ENCODE results near the gene SH3TC1. TPM values are rescaled to one million over a fixed set of nuclear protein-coding genes. Genes with fewer than 3 reads are reported as not detected.

SH3TC1 gene
- total RNA-seq, 2 experiments from 2014 or later, result 7.8 to 8.8 TPM

DNA sequence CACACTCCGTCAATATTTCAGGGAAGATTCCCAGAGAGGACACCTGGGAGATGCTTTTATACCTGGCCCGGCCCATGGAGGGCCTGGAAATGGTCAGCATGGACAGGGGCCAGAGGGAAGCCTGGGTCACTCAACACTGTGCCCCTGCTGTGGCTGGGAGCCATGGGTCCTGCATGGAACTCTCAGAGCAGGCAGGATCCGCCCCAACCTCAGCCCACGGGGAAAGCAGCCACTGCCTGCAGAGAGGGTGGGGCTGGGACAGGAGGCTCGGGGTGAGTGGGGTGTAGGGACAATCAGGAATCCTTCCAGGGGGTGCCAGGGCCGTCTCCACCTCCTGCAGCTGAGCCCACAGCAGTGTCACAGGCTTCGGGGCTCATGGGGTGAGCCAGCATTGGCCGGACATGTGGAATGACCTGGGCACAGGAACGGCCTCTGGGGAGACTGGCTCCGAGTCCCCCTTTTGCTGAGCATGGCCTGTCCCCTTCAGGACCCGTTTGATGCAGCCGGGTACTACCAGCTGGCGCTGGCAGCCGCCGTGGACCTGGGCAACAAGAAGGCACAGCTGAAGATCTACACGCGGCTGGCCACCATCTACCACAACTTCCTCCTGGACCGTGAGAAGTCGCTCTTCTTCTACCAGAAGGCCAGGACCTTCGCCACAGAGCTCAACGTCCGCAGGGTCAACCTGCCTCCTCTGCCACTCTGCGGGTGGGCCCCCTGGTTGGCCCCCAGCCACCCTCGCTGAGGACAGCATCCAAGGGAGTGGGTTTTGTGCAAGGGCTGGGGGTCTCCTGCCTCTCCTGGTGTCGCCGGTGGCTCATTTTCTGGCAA is 41.3 kb downstream of the SH3TC1 start:
- Mint-ChIP-seq H3K4me1 (peaks cover 4% of the 10 kb centered on the region), H3K27me3 (no peaks in the 10 kb centered on the region)

DNA sequence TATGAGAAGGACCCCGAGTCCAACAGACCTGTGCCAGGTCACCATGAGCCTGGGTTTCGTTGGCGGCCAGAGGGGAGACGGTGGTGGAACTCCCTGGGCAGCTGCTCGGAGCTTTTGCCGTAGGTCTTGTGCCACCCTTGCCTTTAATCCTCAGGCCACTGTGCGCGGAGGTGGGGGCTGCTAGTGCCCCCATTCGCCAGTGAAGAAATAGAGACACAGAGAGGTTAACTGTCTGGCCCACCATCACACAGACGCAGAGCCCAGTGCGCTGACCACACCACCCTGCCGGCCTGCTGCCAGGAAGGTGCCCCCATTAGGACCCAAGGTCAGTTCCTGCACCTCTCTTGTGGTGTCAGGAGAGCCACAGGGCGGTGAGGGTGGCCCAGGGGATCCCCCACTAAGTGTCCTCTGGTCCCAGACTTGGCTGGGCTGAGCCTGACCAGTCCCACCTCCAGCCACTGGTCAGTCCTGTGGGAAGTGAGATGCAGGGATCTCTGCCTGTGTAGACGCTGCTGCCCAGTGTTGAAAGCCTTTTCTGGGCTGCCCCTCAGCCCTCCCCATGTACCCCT is 42.2 kb downstream of the SH3TC1 start:
- no peaks in the 10 kb centered on the region for H3K9me3 Mint-ChIP-seq
- H3K36me3 Mint-ChIP-seq, result no peaks in the 10 kb centered on the region
- H3K4me3 Mint-ChIP-seq, result no peak overlapping the region
- no peak overlapping the region for H3K27ac Mint-ChIP-seq
- no peaks in the 10 kb centered on the region for H3K27me3 Mint-ChIP-seq
- H3K4me1 Mint-ChIP-seq, result peaks cover 4% of the 10 kb centered on the region
- no peak for DNase-seq

More for the DNA sequence above, 41.3 kb downstream of the SH3TC1 start:
- H3K36me3 Mint-ChIP-seq, result no peaks in the 10 kb centered on the region
- no peak for DNase-seq
- H3K27ac Mint-ChIP-seq, result no peak overlapping the region
- H3K4me3 Mint-ChIP-seq, result no peak overlapping the region
- H3K9me3 Mint-ChIP-seq, result no peaks in the 10 kb centered on the region

DNA sequence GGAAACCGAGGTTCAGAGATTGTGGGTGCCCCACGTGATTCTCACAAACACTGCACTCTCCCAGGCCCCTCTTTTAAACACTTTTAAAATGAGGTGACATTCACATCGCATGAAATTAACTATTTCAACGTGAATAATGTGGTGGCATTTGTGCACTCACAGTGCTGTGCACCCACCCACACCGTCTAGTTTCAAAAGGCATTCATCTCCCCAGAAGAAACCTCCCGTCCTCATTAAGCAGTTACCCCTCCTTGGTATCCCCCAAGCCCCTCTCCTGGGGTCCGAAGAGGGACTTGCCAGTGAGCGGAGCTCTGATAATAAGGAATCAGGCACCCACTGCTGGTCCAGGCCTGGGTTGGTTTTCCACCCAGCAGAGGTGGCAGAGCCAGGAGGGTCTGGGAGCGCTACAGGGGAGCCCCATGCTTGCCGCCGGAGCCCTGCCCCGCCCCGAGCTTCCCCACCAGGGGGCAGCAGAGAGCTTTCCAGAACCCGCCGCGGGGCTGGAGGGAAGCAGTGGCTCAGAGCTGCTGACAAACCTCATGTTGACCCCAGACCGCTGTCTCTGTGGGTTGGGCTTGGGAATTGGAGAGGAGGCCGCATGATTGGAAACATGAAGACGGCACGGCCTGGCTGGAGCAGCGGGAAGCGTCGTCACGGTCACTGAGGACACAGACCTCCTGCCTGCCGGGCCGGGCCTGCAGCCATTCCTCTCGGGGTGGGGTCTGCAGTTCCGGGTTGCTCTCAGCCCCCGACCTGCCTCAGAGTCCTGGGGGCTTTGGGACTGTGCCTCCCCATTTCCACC is 43.0 kb downstream of the SH3TC1 start:
- Mint-ChIP-seq H3K27ac (no peak overlapping the region), H3K4me1 (peaks cover 4% of the 10 kb centered on the region), H3K4me3 (no peak overlapping the region), H3K9me3 (no peaks in the 10 kb centered on the region), H3K27me3 (no peaks in the 10 kb centered on the region), H3K36me3 (no peaks in the 10 kb centered on the region)
- peak; percentile 82 for DNase-seq

DNA sequence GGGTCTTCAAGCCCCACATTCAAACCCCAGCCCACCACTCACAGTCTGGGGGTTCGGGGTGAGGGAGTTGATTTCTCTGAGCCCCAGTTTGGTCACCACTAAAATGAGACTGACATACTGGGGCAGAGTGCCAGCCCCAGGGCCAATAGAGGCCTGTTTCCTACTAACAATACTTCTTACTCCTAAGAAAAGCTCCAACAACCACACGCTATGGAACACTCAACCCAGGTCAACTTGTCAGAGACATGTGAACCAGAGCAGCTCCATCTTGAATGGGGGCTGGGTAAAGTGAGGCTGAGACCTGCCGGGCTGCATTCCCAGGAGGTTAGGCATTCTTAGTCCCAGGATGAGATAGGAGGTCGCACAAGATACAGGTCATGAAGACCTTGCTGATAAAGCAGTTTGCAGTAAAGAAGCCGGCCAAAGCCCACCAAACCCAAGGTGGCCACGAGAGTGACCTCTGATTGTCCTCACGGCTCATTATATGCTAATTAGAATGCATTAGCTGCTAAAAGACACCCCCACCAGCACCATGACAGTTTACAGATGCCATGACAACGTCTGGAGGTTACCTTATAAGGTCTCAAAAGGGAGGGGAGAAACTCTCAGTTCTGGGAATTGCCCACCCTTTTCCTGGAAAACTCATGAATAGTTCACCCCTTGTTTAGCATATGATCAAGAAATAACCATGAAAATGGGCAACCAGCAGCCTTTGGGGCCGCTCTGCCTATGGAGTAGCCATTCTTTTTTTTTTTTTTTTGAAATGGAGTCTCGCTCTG is 43.9 kb downstream of the SH3TC1 start:
- Mint-ChIP-seq H3K4me3 (no peak overlapping the region), H3K27me3 (no peaks in the 10 kb centered on the region), H3K27ac (no peak overlapping the region), H3K36me3 (no peaks in the 10 kb centered on the region), H3K4me1 (peaks cover 4% of the 10 kb centered on the region), H3K9me3 (no peaks in the 10 kb centered on the region)
- no peak for DNase-seq

DNA sequence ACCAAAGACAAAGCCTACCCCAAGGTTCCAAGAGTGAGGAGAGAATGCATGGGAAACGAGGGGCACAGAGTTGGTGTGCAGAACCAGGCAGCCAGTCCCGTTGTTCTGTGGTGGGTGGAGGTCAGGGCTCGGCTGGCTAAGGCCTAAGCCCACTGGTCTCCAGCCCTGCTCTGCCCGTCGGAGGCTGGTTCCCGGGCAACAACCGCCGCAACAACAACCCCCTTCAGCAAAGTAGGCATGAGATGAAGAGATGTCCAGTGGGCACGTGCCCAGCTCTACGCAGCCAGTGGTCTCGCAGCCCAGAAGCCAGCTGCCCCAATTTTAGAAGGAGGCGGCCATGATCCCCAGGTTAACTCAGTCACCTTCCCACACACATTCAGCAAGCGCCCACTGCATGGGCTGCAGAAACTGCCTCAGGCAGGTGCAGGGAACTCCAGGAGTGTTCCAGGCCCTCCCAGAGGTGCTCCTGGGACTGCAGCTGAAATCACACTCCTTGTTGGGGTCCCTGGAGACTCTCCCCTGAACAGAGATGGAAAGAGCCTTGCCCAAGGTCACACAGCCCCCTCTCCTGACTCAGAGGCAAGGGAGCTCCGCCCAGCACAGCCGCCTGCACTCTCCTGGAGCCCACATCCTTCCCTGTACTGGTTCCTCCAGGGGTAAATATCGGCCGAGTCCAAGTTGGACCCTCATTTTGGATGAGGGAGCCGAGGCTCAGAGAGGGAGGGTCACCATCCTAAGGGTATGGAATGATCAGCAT is 45.1 kb downstream of the SH3TC1 start:
- H3K9me3 Mint-ChIP-seq, result no peaks in the 10 kb centered on the region
- H3K4me3 Mint-ChIP-seq, result no peak overlapping the region
- no peaks in the 10 kb centered on the region for H3K36me3 Mint-ChIP-seq
- DNase-seq, result no peak
- no peak overlapping the region for H3K27ac Mint-ChIP-seq
- no peaks in the 10 kb centered on the region for H3K27me3 Mint-ChIP-seq
- peaks cover 4% of the 10 kb centered on the region for H3K4me1 Mint-ChIP-seq

DNA sequence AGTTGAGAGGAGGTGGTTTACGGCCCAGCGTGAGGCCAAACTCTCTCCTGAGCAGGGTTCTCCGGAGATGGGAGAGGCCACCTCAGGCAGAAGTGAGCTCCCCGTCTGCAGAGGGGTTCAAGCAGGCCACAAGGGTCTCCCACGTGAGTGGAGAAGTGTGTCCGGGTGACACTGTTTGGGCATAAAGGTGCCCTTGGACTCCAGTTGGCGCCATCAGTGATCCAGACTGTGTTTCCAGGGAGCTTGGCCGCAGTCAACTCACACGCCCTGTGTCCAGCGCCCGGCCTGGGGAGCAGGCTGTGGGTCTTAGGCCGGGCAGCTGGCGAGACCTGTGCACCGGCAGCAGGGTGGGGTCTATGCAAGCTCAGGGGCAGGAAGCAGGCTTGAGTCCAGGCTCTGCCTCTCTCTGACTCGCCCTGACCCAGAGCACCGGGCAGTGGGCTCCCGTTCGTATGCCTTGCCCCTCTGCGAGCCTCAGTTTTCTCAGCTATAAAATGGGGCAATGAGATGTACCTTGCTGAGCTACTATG is 45.9 kb downstream of the SH3TC1 start:
- H3K9me3 Mint-ChIP-seq, result no peaks in the 10 kb centered on the region
- no peak overlapping the region for H3K4me3 Mint-ChIP-seq
- no peaks in the 10 kb centered on the region for H3K27me3 Mint-ChIP-seq
- H3K36me3 Mint-ChIP-seq, result no peaks in the 10 kb centered on the region
- peaks cover 4% of the 10 kb centered on the region for H3K4me1 Mint-ChIP-seq
- H3K27ac Mint-ChIP-seq, result no peak overlapping the region
- DNase-seq, result no peak

DNA sequence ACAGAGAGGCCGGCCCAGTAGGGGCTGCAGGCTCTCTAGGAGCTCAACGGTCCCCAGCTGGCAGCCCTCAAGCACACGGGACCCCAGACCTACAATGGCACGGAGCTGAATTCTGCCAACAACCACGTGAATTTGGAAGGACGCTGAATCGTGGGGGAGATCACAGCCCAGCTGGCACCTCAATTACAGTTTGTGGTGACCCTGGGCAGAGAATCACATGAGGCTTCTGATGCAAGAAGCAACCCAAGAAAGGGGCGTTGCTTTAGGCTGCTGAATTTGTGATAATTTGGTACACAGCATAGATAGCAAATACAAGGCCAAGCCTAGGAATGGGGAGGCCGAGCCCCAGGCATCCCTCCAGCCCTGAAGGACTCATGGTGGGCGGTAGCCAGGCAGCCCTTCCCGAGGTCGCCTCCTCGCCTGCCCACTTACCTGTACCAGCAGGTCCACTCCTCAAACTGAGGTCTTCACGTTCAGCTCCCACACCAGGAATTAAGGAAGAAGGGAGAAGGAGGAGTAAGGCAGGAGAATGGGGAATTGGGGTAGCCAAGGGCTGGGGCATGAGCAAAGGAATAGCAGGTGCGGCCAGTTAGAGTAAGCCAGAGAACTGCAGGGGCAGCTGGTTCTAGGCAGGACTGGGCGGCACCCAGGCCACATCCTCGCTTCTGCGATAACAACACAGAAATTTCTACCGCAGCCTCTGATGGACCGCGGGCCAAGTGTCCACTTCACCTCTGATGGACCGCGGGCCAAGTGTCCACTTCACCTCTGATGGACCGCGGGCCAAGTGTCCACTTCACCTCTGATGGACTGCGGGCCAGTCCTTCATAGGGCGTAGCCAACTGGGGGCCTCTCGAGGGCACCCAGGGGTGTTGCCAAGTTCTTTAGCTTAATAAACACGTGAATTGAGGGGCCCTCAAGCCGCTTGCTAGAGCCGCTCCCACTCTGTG is 47.1 kb downstream of the SH3TC1 start:
- H3K36me3 Mint-ChIP-seq, result no peaks in the 10 kb centered on the region

DNA sequence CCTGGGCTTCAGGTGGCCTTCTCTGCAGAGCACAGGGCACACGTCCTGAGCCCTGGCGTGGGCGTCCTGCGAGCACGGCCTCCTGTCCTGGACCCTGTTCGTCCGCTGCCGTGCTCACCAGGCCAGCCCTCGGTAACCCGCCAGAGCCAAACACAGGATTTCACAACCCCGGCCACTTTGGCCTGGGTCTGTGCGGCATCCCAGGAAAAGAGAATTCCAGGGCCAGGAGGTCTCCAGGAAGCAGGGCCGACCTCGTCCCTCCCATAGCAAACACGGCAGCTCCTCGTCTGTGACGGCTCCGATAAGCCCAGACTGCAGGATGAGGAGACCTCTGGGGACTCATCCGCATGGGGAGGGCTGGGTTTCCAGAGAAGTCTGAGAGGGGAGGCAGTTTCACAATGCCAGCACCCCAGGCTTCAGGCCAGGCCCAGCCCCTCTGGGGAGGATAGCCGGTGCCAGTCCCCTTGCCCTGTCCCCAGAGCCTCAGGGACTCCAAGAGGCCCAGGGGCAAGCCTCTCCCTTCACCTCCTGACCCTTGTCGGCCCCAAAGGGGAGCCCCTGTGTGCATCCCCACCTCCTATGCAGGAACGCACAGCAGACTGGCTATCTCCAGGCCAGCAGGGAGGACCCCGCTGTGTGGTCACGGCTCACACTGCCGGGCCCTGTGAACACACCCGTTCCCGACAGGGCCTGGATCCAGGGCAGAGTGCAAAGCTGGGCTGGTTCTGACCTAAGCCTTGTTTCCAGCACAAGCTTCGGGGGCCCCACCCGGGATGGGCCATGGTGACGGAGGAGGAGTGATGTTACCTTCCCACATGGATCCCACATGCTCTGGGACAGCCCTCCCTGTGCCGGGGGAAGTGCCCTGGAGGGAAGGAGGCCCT is 48.2 kb downstream of the SH3TC1 start:
- Mint-ChIP-seq H3K4me1 (no peaks in the 10 kb centered on the region), H3K27me3 (no peaks in the 10 kb centered on the region), H3K27ac (no peak overlapping the region), H3K4me3 (no peak overlapping the region), H3K9me3 (no peaks in the 10 kb centered on the region), H3K36me3 (no peaks in the 10 kb centered on the region)
- DNase-seq, result no peak

More for the DNA sequence above, 47.1 kb downstream of the SH3TC1 start:
- no peak for DNase-seq
- H3K4me1 Mint-ChIP-seq, result peaks cover 4% of the 10 kb centered on the region
- H3K27me3 Mint-ChIP-seq, result no peaks in the 10 kb centered on the region
- H3K9me3 Mint-ChIP-seq, result no peaks in the 10 kb centered on the region
- H3K27ac Mint-ChIP-seq, result no peak overlapping the region
- H3K4me3 Mint-ChIP-seq, result no peak overlapping the region

DNA sequence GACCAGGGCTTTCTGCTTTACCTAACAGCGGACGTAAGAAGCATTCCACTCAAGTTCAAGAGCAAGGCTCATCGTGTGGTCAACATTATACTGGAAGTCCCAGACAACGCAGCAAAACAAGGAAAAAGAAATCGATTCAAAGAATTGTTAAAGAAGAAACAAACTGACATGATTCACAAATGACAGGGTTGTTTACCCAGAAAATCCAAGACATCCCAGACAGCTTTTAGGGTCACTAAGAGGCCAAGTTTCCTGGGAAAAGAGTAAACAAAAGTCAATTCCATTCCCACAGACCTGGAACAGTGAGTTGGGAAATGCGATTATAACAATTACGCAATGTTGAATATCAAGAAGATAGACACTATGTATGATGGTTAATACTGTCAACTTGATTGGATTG is 49.0 kb downstream of the SH3TC1 start:
- no peaks in the 10 kb centered on the region for H3K4me1 Mint-ChIP-seq
- no peak overlapping the region for H3K4me3 Mint-ChIP-seq
- no peak for DNase-seq
- no peaks in the 10 kb centered on the region for H3K27me3 Mint-ChIP-seq
- no peaks in the 10 kb centered on the region for H3K9me3 Mint-ChIP-seq
- no peaks in the 10 kb centered on the region for H3K36me3 Mint-ChIP-seq
- H3K27ac Mint-ChIP-seq, result no peak overlapping the region

DNA sequence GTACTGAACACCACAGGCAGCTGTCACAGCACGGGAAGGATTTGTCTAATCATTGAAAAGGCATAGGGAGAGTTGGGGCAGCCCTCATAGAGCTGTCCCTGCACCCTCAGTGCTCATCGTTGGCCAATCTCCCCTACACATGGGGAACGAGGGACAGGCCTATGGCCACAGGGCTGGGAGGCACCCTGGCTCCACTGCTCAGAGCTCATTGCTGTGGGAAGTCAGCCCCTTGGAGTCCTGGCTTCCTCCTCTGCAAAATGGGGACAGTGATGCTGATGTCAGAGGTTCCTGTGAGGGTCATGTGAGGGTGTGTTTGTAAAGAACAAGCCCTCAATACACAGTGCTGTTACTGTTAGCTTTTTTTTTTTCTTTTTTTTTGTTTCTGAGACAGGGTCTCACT is 51.1 kb downstream of the SH3TC1 start:
- no peak for DNase-seq
- Mint-ChIP-seq H3K27me3 (no peaks in the 10 kb centered on the region), H3K27ac (no peak overlapping the region), H3K4me1 (no peaks in the 10 kb centered on the region), H3K4me3 (no peak overlapping the region), H3K36me3 (no peaks in the 10 kb centered on the region), H3K9me3 (no peaks in the 10 kb centered on the region)

DNA sequence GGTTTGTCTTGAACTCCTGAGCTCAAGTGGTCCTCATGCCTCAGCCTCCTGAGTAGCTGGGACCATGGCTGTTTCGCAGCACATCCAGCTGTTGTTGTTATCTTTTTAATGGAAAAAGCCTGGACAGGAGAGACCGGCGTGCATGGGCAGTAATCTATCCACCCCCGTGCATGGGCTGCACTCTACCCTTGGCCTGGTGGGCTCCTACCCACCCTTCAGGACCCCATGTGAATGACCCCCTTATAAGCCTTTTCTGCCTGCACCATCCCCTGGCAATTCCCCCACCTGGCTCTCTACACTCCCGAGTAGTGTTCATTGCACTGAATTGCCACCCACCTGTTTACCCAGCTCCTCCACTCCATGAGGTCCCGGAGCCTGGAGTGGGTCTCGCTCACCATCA is 51.5 kb downstream of the SH3TC1 start:
- no peak for DNase-seq
- Mint-ChIP-seq H3K9me3 (no peaks in the 10 kb centered on the region), H3K4me1 (no peaks in the 10 kb centered on the region), H3K27ac (no peak overlapping the region), H3K36me3 (no peaks in the 10 kb centered on the region), H3K27me3 (no peaks in the 10 kb centered on the region), H3K4me3 (no peak overlapping the region)

DNA sequence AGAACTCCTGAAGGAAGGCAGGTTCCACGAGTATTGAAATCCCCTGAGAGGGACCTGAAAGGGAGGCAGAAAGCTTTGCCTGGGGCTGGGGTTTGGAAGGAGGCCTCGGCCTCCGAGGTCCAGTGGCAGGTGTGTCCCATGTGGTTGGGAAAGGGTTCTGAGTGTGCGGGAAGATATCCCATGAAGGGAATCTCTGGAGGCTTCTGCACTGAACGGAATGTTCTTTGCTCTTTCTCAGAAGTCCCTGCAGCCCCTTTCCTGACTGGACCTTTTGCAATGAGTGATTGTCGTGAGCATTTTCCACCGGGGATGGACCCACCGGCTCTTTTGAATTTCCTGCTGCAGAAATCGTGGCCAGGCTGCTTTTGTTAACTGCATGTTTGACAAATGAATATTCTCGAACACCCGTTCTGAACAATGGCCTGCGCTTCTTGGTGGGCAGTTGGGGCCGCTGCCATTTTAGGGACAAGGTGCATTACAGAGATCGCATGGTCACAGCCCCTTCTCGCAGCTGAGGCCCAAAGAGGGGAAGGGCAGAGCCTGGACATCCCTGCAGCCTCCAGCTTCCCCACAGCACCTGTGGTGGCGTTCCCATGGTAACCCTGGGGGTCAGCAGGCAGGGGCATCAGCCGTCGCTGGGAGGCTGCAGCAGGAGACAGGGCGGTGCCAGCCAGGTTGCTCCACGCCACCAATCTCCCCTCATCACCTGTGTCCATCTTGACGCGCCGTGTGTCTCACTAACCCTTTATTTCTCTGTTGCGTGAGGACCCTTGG is 52.2 kb downstream of the SH3TC1 start:
- DNase-seq, result no peak
- Mint-ChIP-seq H3K4me3 (no peak overlapping the region), H3K4me1 (no peaks in the 10 kb centered on the region), H3K36me3 (no peaks in the 10 kb centered on the region), H3K27ac (no peak overlapping the region), H3K27me3 (no peaks in the 10 kb centered on the region), H3K9me3 (no peaks in the 10 kb centered on the region)

All from activated naive CD8-positive, alpha-beta T cell treated with anti-CD3 and anti-CD28 coated beads for 36 hours (primary cell).